Progenitor cell of endocrine pancreas (in vitro differentiated cells): ENCODE data around the gene PDGFA. TPM values are rescaled to one million over a fixed set of nuclear protein-coding genes. Genes with fewer than 3 reads are reported as not detected.

Source experiments
- DNase-seq: peaks from one replicate; pipeline ENCODE4 v3.0.0; 2021; ENCODE audit warnings: low spot score; ENCODE audit not compliant: unreplicated experiment
- H3K27ac Mint-ChIP-seq: 2 replicates; pipeline ENCODE4 v1.8.0; 2021; ENCODE audit warnings: mild to moderate bottlenecking, moderate library complexity, mixed read lengths
- H3K27me3 Mint-ChIP-seq: 2 replicates; pipeline ENCODE4 v1.8.0; 2021; ENCODE audit warnings: mixed read lengths
- H3K36me3 Mint-ChIP-seq: 2 replicates; pipeline ENCODE4 v1.8.0; 2022; ENCODE audit warnings: mixed read lengths; ENCODE audit not compliant: insufficient read depth
- H3K4me1 Mint-ChIP-seq: 2 replicates; pipeline ENCODE4 v1.8.0; 2021; ENCODE audit warnings: low read depth, mixed read lengths
- H3K4me3 Mint-ChIP-seq: 2 replicates; pipeline ENCODE4 v1.8.0; 2021; ENCODE audit warnings: low read depth, mild to moderate bottlenecking, moderate library complexity, mixed read lengths
- H3K9me3 Mint-ChIP-seq: 2 replicates; pipeline ENCODE4 v1.8.0; 2021; ENCODE audit warnings: low read depth, mixed read lengths
- total RNA-seq: library from RNA; stranded (reverse); gene quantifications from 2 replicates; pipeline ENCODE4 v1.2.1, GENCODE V29; 2021
- TF ChIP-seq, protein P1 (sequence below): fragments of 200-600 bp; sonication (generic); IDR thresholded peaks from one replicate; pipeline ENCODE4 v1.5.0; 2021; ENCODE audit warnings: antibody characterized with exemption, mild to moderate bottlenecking; ENCODE audit not compliant: unreplicated experiment

PDGFA gene
- total RNA-seq, 1 donor from 2014 or later: 86.2 TPM

DNA sequence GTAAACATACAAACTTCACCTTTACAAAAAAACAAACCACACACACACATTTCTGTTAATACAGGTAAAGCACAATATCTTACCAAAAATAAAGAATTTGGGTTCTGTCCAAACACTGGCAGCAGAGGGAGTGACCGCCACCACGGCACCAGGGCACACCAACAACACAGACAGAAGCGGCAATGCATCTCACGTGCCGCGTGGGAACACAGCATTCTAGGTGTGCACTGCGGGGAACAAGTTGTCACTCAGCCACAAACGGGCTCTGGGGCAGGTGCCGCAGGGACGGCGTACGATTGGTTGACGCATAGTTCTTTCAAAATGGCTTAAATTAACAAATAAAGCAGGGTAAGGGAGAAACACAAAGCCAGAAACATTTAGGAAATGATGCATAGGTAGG is 22.3 kb downstream of the PDGFA start:
- Mint-ChIP-seq H3K27ac (peak overlapping the region; percentile 31), H3K4me1 (peaks cover 2% of the 10 kb centered on the region), H3K9me3 (no peaks in the 10 kb centered on the region), H3K36me3 (peaks cover 36% of the 10 kb centered on the region), H3K27me3 (no peaks in the 10 kb centered on the region), H3K4me3 (no peak overlapping the region)
- TF ChIP-seq, protein P1, sequence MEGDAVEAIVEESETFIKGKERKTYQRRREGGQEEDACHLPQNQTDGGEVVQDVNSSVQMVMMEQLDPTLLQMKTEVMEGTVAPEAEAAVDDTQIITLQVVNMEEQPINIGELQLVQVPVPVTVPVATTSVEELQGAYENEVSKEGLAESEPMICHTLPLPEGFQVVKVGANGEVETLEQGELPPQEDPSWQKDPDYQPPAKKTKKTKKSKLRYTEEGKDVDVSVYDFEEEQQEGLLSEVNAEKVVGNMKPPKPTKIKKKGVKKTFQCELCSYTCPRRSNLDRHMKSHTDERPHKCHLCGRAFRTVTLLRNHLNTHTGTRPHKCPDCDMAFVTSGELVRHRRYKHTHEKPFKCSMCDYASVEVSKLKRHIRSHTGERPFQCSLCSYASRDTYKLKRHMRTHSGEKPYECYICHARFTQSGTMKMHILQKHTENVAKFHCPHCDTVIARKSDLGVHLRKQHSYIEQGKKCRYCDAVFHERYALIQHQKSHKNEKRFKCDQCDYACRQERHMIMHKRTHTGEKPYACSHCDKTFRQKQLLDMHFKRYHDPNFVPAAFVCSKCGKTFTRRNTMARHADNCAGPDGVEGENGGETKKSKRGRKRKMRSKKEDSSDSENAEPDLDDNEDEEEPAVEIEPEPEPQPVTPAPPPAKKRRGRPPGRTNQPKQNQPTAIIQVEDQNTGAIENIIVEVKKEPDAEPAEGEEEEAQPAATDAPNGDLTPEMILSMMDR: no peak
- no peak for DNase-seq

DNA sequence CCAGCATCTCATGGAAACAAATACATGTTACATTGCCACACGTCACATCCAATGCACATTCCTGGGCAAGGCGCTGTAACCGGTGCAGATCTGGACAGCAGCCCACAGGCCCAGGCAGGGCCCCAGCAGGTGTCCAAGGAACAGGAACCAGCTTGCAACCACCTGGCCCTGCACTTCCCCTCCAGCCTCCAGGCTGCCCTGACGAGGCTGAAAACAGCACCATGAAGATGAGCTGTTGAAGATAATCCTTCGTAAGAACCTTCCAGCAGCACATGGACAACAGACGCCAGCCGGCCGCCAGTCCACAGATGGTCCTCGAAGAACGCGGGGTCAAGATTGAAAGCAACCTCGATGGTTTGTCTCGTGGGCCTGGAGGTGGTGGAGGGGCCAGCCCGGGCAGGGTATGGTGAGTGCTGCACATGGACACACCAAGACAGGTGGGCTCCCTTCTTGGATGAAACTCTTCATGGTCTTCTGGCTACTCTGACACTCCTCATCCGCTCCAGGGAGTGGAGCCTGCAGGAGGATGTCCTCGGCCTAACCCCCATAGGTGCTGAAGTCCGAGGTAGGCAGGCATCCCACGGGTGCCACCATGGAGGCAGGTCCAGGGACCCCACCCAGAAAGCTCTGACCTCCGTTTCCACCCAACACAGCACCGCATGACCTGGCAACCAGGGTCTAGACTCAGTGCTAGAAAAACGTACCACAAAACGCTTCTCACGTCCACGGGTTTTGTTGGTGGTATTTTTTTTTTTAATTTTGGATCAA is 22.9 kb downstream of the PDGFA start:
- no peaks in the 10 kb centered on the region for H3K9me3 Mint-ChIP-seq
- no peak for DNase-seq
- peaks cover 7% of the 10 kb centered on the region for H3K4me1 Mint-ChIP-seq
- H3K27ac Mint-ChIP-seq: peak overlapping the region; percentile 31
- peaks cover 36% of the 10 kb centered on the region for H3K36me3 Mint-ChIP-seq
- TF ChIP-seq, protein P1: no peak
- H3K27me3 Mint-ChIP-seq: no peaks in the 10 kb centered on the region
- no peak overlapping the region for H3K4me3 Mint-ChIP-seq

DNA sequence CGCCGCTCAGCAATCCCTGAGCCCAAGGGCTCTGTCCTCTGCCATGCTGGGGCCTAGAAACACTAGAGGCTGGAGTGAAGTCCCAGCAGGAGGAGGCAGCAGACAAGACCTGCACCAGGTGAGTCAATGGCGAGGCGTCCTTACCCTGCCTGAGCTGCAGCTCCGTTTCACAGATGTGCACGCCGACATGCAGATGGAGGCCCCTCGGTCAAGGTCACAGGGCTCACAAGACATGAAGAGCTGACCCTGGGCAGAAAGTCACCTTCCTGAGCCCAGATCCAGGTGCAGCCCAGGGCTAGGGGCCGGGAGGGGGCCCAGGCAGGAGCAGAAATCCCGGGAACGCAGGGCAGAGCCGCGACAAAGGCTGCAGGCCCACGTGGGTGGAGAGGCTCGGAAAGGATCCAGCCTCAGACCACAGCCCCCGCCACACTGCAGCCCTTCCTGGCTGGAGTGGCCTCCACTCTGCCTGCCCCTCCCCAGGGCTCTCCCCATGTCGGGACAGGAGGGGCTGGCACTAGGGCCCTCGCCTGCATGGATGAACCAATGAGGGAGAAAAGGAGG is 23.8 kb downstream of the PDGFA start:
- Mint-ChIP-seq H3K27me3 (no peaks in the 10 kb centered on the region), H3K4me1 (peaks cover 7% of the 10 kb centered on the region), H3K36me3 (peaks cover 32% of the 10 kb centered on the region), H3K27ac (peak overlapping the region; percentile 56), H3K4me3 (no peak overlapping the region), H3K9me3 (no peaks in the 10 kb centered on the region)
- TF ChIP-seq, protein P1: no peak
- DNase-seq: no peak

DNA sequence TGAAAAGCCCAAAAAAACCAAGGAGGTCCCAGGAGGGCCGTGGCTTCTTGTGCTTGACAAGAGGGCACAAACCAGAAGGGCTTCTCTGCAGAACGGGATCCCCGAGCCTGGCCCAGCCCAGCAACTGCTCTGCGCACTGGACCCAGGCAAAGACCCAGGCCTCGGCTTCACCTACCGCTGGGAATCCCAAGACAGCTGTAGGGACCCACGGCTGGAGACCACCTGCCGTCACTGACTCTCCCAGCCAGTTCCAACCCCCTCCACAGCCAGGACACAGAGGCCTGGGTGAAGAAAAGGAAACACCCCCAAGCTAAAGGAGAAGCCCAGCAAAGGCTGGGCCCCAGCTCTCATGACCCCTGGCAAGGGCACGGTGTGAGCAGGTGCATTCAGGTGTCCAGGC is 24.3 kb downstream of the PDGFA start:
- Mint-ChIP-seq H3K4me1 (peaks cover 7% of the 10 kb centered on the region), H3K27ac (peak overlapping the region; percentile 56), H3K36me3 (peaks cover 29% of the 10 kb centered on the region), H3K27me3 (no peaks in the 10 kb centered on the region), H3K9me3 (no peaks in the 10 kb centered on the region), H3K4me3 (no peak overlapping the region)
- TF ChIP-seq, protein P1: no peak
- no peak for DNase-seq

DNA sequence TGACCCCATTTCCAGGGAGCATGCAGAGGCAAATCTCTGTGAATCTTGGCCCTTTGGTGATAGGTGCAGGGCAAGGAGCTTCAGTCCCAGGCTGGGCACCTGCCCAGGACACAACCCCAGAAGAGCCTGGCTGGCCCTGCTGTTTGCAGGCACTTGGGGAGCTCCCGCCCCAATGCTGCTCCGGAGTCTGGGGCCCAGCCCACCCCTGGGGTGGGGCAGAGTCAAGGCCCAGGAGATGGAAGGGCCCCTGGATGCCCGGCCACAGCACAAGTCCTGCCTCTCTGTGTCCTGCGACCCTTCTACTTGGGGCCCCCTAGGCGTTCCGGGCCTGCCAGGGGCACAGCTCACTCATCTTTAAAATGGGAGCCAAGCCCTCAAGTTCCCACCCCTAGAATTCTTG is 24.7 kb downstream of the PDGFA start:
- H3K27ac Mint-ChIP-seq: no peak overlapping the region
- no peaks in the 10 kb centered on the region for H3K9me3 Mint-ChIP-seq
- no peak for DNase-seq
- peaks cover 7% of the 10 kb centered on the region for H3K4me1 Mint-ChIP-seq
- no peaks in the 10 kb centered on the region for H3K27me3 Mint-ChIP-seq
- TF ChIP-seq, protein P1: no peak
- no peak overlapping the region for H3K4me3 Mint-ChIP-seq
- peaks cover 25% of the 10 kb centered on the region for H3K36me3 Mint-ChIP-seq
